UCSD-AML1 (cell line): Measurements from ENCODE around the gene TVP23A.
"Not testable (repeated sequence)": the region's sequence is repeated elsewhere in the genome, so short reads cannot be mapped to it uniquely, and the experiment has no call there.

Source experiments
- DNase-seq: peaks from one replicate; lab custom pipeline; 2025; ENCODE audit not compliant: unreplicated experiment; lab: John Stamatoyannopoulos, UW

The TVP23A gene

DNA sequence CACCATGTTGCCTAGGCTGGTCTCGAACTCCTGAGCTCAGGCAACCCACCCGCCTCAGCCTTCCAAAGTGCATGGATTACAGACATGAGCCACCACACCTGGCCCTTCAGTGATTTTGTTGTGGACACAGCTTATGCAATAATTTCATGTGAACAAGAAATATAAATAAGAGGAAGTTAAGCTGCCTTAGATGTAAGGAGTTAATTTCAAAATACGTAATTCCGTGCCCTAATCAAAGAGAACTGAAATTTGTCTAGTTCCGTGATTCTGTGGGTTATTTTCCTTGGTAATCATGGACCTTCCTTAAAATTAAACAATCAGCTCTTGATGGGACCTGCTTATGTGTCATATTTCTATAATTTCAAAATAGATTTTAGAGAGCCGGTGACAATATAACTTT is 11.9 kb downstream of the TVP23A start:
- no peak for DNase-seq

DNA sequence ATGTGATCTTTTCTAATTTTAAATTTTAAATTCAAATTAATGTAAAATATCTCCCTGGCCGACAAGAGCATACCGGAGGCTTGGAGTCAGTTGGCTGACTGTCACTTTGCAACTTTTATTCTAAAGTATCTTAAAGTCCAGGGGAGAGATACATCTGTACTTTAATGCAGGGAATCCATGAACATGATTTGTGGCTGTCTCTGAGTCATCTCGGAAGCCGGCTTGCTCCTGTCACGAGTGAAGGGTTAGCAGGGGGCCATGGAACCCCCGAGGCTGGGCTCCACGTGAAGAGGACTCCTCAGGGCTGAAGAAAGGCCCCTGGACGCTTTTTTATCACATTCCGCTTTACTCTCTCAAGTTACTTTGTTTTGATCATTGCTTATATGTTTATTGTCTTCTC is 13.3 kb downstream of the TVP23A start:
- DNase-seq, result no peak

DNA sequence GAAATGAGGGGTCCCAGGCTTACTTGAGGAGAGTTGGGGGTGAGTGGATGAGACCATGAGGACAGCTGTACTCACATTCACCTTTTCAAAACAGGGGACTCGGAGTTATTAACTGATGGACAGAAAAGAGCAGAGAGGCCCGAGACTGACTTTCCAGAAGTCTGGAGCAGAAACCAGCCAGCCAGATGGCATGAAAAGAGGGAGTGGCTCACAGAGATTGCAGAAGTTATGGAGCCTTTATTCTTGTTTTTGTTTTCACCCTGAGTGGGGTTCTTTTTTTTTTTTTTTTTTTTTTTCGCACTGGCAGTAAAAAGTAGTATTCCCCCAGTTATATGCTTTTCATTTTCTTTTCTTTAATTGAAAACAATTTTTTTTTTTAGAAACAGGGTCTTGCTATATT is 18.9 kb downstream of the TVP23A start:
- no peak for DNase-seq

DNA sequence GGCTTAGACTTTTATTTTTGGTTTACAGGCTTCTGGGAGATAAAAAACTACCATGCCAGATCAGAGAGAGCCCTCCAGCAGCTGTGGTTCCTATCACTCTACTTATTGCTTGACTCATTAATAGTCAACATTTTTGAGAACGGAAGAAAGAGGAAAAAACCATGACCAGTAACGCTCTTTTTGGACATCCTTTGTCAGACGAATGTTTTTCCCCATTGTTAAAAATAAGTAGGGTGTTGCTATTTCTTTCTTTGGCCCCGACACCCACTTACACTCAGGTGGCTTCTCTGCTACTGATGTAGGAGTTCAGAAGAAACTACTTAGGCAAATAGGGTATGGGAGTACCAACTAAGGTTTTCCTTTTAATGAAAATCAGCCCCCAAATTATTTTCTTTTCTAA is 27.5 kb downstream of the TVP23A start:
- DNase-seq, result no peak

GRCh38 chr16:10788630-10789029 is 30.0 kb downstream of the TVP23A start:
- not testable (repeated sequence) for DNase-seq

- no peak for DNase-seq
Measured at GRCh38 chr16:10787304-10787703, 31.3 kb downstream of the TVP23A start.

DNA sequence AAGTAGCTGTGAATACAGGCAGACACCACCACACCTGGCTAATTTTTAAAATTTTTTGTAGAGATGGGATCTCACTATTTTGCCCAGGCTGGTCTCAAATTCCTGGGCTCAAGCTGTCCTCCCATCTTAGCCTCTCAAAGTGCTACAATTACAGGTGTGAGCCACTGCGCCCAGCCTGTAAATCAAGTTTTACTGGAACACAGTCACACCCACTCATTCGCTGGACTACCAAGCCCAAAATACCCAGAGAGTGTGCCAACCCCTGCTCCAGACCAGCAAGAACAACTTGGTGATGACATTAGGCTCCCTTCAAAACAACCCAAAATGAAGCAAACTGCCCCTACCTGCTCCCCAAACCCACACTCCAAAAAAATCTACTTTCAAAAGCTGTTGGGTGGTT is 36.0 kb downstream of the TVP23A start:
- DNase-seq, result no peak

GRCh38 chr16:10780628-10781027 is 38.0 kb downstream of the TVP23A start:
- no peak for DNase-seq

DNA sequence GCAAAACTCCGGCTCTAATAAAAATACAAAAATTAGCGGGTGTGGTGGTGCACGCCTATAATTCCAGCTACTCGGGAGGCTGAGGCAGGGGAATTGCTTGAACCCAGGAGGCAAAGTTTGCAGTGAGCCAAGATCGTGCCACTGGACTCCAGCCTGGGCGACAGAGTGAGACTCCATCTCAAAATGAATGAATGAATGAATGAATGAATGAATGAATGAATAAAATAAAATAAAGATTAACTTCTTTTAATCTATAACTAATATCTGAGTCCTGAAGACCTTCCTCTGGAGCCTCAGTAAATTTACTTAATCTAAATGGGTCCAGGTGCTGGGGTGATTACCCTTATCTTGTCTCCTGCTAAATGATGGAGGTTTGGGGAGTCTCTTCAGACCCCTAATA is 38.7 kb downstream of the TVP23A start:
- DNase-seq, result not testable (repeated sequence)

DNA sequence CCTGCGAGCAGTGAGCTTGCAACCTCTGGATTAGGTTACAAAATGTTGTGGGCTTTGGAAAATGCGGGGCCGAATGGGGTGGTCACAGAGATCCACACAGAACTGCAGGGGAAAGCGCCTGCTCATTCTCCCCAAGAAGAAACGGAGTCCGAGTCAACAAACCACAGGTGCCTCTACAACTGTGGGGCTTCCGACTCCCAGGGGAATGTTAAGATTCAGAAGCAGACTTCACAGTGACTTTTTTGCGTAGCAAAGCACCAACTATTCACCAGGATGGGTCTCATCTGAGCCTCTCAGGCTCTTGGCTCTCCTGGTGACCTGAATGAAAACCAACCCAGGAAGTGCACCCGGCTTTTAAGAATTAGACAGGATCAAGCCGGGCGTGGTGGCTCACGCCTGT is 41.2 kb downstream of the TVP23A start:
- no peak for DNase-seq

DNA sequence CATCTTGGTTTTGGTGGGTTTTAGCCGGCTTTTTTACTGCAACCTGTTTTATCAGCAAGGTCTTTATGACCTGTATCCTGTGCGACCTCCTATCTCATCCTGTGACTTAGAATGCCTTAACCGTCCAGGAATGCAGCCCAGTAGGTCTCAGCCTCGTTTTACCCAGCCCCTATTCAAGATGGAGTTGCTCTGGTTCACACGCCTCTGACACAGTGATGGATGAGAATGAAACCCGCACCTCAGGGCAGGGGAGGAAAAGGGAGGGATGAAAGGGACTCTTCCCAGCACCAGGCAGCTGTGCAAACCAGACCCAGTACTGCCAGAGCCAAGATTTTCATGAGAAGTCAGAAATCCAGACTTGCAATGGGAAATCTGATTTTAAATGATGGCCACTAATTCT is 41.7 kb downstream of the TVP23A start:
- DNase-seq, result not testable (repeated sequence)

DNA sequence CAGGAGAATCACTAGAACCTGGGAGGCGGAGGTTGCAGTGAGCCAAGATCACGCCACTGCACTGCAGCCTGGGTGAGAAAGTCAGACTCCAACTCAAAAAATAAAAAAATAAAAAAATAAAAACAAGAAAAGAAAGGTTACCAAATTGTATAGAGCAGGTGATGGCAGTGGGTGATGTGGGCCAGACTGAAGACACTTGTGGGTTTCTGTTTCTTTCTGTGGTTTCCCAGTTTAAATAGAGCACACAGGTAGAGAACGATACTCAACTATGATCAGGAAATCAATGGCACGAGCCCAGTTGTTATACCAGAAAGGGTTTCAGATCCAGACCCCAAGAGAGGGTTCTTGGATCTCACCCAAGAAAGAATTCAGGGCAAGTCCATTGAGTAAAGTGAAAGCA is 42.3 kb downstream of the TVP23A start:
- no peak for DNase-seq

DNA sequence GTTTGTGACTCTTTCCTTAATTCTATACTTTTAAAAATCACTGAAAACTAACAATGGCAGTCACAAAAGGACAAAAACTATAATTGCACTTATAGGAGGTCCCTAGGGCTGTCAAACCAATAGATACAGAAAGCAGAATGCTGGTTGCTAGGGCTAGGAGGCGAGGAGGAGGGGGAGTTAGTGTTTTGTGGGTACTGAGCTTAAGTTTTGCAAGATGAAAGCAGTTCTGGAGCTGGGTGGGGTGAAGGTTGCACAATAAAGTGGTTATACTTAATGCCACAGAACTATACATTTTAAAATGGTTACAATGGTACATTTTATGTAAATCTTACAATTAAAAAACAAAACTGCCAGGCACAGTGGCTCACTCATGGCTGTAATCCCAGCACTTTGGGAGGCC is 47.7 kb downstream of the TVP23A start:
- DNase-seq, result no peak

- no peak for DNase-seq
Measured at GRCh38 chr16:10769381-10769780, 49.2 kb downstream of the TVP23A start.

DNA sequence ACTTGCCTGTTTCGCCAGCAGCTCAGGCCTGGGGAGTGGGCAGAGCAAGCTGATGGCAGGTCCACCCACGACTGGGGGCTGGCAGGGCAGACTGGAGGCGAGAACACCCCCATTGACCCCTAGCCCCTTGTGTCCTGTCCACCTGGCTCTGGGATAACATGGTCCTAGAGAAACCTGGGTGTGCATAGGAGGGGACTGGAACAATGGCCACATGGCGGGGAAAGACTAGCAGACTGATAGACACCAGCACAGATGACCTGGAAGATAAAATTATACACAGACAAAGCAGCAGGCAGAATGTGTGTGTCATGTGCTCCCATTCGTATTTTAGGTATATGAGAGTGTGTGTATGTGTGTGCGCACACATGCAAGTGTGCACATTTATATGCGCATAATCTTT is 51.5 kb downstream of the TVP23A start:
- no peak for DNase-seq

DNA sequence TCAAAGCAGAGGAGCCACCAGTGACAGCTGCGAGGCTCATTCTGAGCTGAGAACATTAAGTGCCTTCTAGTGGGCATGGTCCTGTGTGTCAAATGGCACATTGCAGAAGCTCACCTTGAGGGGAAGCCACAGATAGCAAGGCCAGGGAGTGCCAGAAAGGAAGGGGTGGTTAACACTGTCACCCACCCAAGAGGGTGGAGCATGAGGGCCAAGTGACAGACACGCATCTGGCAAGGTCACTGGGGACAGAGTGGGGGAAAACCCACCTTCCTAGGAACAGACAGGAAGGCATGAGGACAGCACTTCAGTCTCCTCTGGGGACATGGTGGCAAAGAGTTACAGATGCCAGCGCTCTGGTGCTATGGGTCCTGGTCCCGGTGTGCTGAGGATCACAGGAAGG is 52.8 kb downstream of the TVP23A start:
- DNase-seq, result no peak

GRCh38 chr16:10763456-10763855 is 55.1 kb downstream of the TVP23A start:
- DNase-seq, result no peak

DNA sequence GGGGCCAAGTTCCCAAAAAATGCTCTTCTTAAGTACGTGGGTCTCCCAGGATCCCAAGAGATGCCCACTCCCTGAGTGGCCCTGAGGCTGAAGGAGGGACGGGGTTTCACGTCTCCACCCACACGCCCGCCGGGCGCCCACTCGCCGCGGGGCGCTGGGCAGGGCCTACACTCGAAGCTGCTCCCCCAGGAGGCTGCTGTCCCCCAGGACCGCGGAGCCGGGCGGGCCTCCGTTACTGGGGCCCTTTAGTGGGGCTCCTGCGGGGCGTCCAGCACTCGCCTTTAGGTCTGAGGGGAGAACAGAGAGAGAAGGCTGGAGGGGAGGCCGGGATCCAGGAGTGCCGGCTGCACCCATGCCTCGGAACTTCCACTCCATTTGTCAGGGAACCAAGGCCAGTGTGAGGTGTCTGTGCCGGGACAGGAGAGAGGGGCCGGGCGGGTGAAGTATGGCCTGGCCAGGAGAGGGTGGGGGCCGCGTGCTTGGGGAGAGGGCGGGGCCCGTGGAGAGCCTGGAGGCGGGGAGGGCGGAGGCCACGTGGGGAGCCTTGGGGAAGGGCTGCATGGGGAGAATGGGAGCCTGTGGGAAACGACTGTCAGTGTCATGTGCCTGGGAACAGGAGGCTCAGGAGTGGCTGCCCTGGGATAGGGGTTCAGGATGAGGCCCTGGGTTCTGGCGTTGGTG is 56.1 kb downstream of the TVP23A start:
- DNase-seq, result no peak

- DNase-seq, result no peak
Measured at GRCh38 chr16:10761373-10761772, 57.2 kb downstream of the TVP23A start.

DNA sequence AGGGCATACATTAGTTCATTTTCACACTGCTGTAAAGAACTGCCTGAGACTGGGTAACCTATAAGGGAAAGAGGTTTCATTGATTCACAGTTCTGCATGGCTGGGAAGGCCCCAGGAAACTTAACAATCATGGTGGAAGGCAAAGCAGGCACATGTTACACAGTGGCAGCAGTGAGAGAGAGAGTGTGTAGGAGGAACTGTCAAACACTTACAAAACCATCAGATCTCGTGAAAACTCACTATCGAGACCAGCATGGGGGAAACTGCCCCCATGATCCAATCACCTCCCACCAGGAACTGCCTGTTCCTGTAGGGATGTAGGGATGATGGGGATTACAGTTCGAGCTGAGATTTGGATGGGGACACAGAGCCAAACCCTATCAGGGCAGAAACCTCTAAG is 57.7 kb downstream of the TVP23A start:
- no peak for DNase-seq

- no peak for DNase-seq
Measured at GRCh38 chr16:10756574-10756973, 62.0 kb downstream of the TVP23A start.

GRCh38 chr16:10754941-10755340 is 63.7 kb downstream of the TVP23A start:
- DNase-seq, result no peak

DNA sequence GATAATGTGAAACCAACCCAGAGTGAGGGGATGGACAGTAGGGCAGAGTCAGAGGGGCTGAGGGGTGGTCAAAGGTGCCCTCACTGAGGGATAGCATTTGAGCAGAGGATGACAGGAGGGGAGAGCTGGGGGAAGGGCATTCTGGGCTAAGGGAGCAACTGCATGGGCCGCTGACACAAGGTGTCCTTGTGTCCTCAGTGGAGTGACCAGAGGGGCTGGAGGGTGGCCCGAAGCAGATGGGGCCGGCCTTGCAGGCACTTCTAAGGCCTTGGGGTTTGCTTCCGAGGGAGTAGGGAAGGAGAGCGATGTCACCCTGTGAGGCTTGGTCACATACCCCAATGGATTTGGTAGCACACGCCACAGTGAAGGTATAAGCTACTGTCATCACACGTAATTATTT is 64.9 kb downstream of the TVP23A start:
- no peak for DNase-seq
